ENCODE measurements around the gene UBALD2.
"Not testable (repeated sequence)": the region's sequence is repeated elsewhere in the genome, so short reads cannot be mapped to it uniquely, and the experiment has no call there.

The UBALD2 gene

GRCh38 chr17:76304226-76305134 lies 39.3 kb downstream of the UBALD2 start:
- H3K4me3 ChIP-seq (ENCODE audit: low read length) = no peak overlapping the region
- TF ChIP-seq, protein P1, sequence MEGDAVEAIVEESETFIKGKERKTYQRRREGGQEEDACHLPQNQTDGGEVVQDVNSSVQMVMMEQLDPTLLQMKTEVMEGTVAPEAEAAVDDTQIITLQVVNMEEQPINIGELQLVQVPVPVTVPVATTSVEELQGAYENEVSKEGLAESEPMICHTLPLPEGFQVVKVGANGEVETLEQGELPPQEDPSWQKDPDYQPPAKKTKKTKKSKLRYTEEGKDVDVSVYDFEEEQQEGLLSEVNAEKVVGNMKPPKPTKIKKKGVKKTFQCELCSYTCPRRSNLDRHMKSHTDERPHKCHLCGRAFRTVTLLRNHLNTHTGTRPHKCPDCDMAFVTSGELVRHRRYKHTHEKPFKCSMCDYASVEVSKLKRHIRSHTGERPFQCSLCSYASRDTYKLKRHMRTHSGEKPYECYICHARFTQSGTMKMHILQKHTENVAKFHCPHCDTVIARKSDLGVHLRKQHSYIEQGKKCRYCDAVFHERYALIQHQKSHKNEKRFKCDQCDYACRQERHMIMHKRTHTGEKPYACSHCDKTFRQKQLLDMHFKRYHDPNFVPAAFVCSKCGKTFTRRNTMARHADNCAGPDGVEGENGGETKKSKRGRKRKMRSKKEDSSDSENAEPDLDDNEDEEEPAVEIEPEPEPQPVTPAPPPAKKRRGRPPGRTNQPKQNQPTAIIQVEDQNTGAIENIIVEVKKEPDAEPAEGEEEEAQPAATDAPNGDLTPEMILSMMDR (IDR thresholded peaks at IDR 0.05; ENCODE audit: insufficient read depth, low read depth, low read length, missing control alignments) = no peak
- DNase-seq (ENCODE audit: low read depth) = no peak

- H3K4me3 ChIP-seq (ENCODE audit: low read length); DNase-seq (ENCODE audit: low read depth): not testable (repeated sequence)
Observed at GRCh38 chr17:76305135-76305454, 39.9 kb downstream of the UBALD2 start.

DNA sequence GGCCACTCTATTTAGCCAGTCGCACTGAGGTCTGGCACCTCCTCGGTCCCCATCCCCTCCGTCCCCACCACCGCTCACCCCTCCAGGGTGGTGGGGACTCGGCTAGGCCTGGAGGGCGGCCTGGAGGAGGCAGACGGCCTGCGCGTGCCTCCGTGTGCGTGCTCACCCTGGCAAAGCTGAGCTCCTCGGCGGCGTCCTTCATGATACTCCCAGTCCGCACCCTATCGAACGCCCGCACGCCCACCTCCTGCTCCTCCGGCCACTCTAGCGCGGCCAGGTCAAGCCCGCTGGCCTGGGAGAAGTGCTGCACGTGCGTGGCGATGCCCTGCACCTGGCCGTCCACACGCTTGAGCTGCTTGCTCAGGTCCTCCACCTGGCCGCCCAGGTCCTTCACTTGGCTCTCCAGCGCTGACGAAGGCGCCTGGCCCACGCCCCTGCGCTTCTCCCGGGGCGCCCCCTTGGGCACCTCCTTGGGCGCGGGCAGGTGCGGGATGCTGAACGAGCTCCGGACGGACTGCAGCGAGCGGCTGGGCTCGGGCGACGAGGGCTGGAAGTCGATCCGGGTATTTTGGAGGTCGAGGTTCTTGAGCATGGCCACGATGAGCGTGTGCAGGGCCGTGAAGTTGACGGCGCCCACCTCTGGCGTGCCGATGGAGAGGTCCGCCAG lies 42.3 kb downstream of the UBALD2 start:
- no peak overlapping the region for H3K4me3 ChIP-seq (ENCODE audit: low read length)
- DNase-seq (ENCODE audit: low read depth) = no peak
- TF ChIP-seq, protein P1 (IDR thresholded peaks at IDR 0.05; ENCODE audit: insufficient read depth, low read depth, low read length, missing control alignments) = no peak

DNA sequence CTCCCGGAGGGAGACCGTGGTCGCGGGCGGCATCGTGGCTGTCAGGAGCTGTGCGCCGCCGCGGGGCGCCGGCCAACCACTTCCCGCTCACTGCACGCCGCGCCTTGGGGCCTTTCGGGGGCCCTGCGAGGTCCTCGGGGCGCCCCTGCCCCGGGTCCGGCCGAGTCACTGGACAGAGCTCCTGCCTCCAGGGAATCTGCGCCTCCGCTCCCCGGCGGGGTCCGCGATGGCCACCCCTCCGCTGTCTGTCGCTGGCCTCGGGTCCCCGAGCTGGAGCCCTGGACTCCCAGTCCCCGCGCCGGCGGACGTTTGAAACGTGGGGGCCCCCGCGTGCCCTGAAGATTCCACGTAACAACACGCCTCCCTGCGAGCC lies 42.8 kb downstream of the UBALD2 start, which contains the start of gene QRICH2:
Gene QRICH2 (minus strand): TSS at position 311 of the 373 bp plus-strand sequence. CDS start 278 bp downstream, at position 33.
- H3K4me3 ChIP-seq (ENCODE audit: low read length) = no peak within 1 kb of the TSS
- TF ChIP-seq, protein P1 (IDR thresholded peaks at IDR 0.05; ENCODE audit: insufficient read depth, low read depth, low read length, missing control alignments) = no peak

GRCh38 chr17:76309461-76309860 lies 44.3 kb downstream of the UBALD2 start:
- DNase-seq (ENCODE audit: low read depth) = no peak
- H3K4me3 ChIP-seq (ENCODE audit: low read length) = no peak overlapping the region
- TF ChIP-seq, protein P1 (IDR thresholded peaks at IDR 0.05; ENCODE audit: insufficient read depth, low read depth, low read length, missing control alignments) = no peak

More for the DNA sequence above, 42.8 kb downstream of the UBALD2 start, which contains the start of gene QRICH2:
- DNase-seq (ENCODE audit: low read depth) = no peak

DNA sequence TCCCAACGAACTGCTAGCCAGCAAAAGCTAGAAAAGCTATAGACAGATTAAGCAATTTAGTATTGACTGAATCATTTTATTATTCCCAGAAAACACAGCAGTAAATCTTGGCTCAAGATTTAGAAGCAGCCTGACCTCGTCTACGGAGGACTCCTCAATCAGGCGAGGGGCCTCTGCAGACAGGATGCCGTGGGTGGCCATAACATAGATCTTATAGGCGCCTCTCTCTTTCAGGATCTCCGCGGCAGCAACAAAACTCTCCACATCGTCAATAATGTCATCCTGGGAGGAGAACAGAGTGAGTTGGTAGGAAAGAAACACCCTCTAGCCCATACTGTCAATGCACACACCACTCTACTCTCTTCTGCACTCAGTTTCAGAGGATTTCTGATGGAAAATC lies 47.6 kb downstream of the UBALD2 start:
- TF ChIP-seq, protein P1 (IDR thresholded peaks at IDR 0.05; ENCODE audit: insufficient read depth, low read depth, low read length, missing control alignments) = no peak

GRCh38 chr17:76314392-76315227 lies 49.5 kb downstream of the UBALD2 start:
- DNase-seq (ENCODE audit: low read depth) = no peak
- TF ChIP-seq, protein P1 (IDR thresholded peaks at IDR 0.05; ENCODE audit: insufficient read depth, low read depth, low read length, missing control alignments) = no peak
- H3K4me3 ChIP-seq (ENCODE audit: low read length) = no peak overlapping the region

More for the DNA sequence above, 47.6 kb downstream of the UBALD2 start:
- H3K4me3 ChIP-seq (ENCODE audit: low read length) = no peak overlapping the region
- no peak for DNase-seq (ENCODE audit: low read depth)
